ENCODE data around the gene TSPAN9.
A peak's percentile ranks its signal among the peaks of the same experiment; 100 is the strongest.

Gene TSPAN9

GRCh38 chr12:3275171-3276041, 198.2 kb downstream of the TSPAN9 start:
- H4K20me1 ChIP-seq (ENCODE audit: control insufficient read depth, insufficient read depth, low read depth, low read length) = no peaks in the 10 kb centered on the region
- H3F3A ChIP-seq (ENCODE audit: control insufficient read depth, insufficient read depth) = no peaks in the 10 kb centered on the region
- H3K9me2 ChIP-seq (replicated peaks; ENCODE audit: control insufficient read depth, low read length) = no peaks in the 10 kb centered on the region
- H3K4me1 ChIP-seq (ENCODE audit: control insufficient read depth, low read length) = no peaks in the 10 kb centered on the region
- H3K27me3 ChIP-seq (ENCODE audit: control insufficient read depth, low read length) = peaks cover 3% of the 10 kb centered on the region; the same call in 1 of the 2 replicates
- no peak overlapping the region for H3K27ac ChIP-seq (ENCODE audit: low read depth, low read length)
- H3K4me3 ChIP-seq (ENCODE audit: low read length) = no peak overlapping the region
- H3K36me3 ChIP-seq (ENCODE audit: control insufficient read depth, low read length) = no peaks in the 10 kb centered on the region
- TF ChIP-seq CTCF (IDR thresholded peaks at IDR 0.05; ENCODE audit: low read depth, low read length, poor library complexity, severe bottlenecking) = peak; percentile 86
- no peak for TF ChIP-seq EZH2phosphoT487 (IDR thresholded peaks at IDR 0.05; ENCODE audit: borderline replicate concordance, low read length)
- peak overlapping the region; percentile 35; the same call in 1 of the 2 replicates for H3K4me2 ChIP-seq (ENCODE audit: low read length)
- H3K79me2 ChIP-seq (ENCODE audit: control insufficient read depth, low read length) = no peaks in the 10 kb centered on the region
- no peaks in the 10 kb centered on the region for H3K9me3 ChIP-seq (ENCODE audit: control insufficient read depth, insufficient read depth, low read length)

- H3K9me3 ChIP-seq (ENCODE audit: control insufficient read depth, insufficient read depth, low read length) = no peaks in the 10 kb centered on the region
- H3K79me2 ChIP-seq (ENCODE audit: control insufficient read depth, low read length) = no peaks in the 10 kb centered on the region
- no peak overlapping the region for H3K27ac ChIP-seq (ENCODE audit: low read depth, low read length)
- H3K27me3 ChIP-seq (ENCODE audit: control insufficient read depth, low read length) = peaks cover 3% of the 10 kb centered on the region; the same call in 1 of the 2 replicates
- H3K9me2 ChIP-seq (replicated peaks; ENCODE audit: control insufficient read depth, low read length) = no peaks in the 10 kb centered on the region
- H3K4me2 ChIP-seq (ENCODE audit: low read length) = no peak overlapping the region
- H3F3A ChIP-seq (ENCODE audit: control insufficient read depth, insufficient read depth) = no peaks in the 10 kb centered on the region
- H4K20me1 ChIP-seq (ENCODE audit: control insufficient read depth, insufficient read depth, low read depth, low read length) = no peaks in the 10 kb centered on the region
- H3K36me3 ChIP-seq (ENCODE audit: control insufficient read depth, low read length) = no peaks in the 10 kb centered on the region
- TF ChIP-seq CTCF (IDR thresholded peaks at IDR 0.05; ENCODE audit: low read depth, low read length, poor library complexity, severe bottlenecking) (no peak), EZH2phosphoT487 (IDR thresholded peaks at IDR 0.05; ENCODE audit: borderline replicate concordance, low read length) (no peak)
- H3K4me3 ChIP-seq (ENCODE audit: low read length) = no peak overlapping the region
- H3K4me1 ChIP-seq (ENCODE audit: control insufficient read depth, low read length) = no peaks in the 10 kb centered on the region
These were observed 199.0 kb downstream of the TSPAN9 start for GRCh38 chr12:3276226-3276625.

GRCh38 chr12:3277306-3277943, 200.2 kb downstream of the TSPAN9 start:
- no peak overlapping the region for H3K4me3 ChIP-seq (ENCODE audit: low read length)
- H4K20me1 ChIP-seq (ENCODE audit: control insufficient read depth, insufficient read depth, low read depth, low read length) = no peaks in the 10 kb centered on the region
- TF ChIP-seq EZH2phosphoT487 (IDR thresholded peaks at IDR 0.05; ENCODE audit: borderline replicate concordance, low read length) (no peak), CTCF (IDR thresholded peaks at IDR 0.05; ENCODE audit: low read depth, low read length, poor library complexity, severe bottlenecking) (no peak)
- no peaks in the 10 kb centered on the region for H3K9me2 ChIP-seq (replicated peaks; ENCODE audit: control insufficient read depth, low read length)
- no peaks in the 10 kb centered on the region for H3K9me3 ChIP-seq (ENCODE audit: control insufficient read depth, insufficient read depth, low read length)
- no peaks in the 10 kb centered on the region for H3F3A ChIP-seq (ENCODE audit: control insufficient read depth, insufficient read depth)
- H3K36me3 ChIP-seq (ENCODE audit: control insufficient read depth, low read length) = no peaks in the 10 kb centered on the region
- no peak overlapping the region for H3K27ac ChIP-seq (ENCODE audit: low read depth, low read length)
- H3K4me1 ChIP-seq (ENCODE audit: control insufficient read depth, low read length) = no peaks in the 10 kb centered on the region
- no peak overlapping the region for H3K4me2 ChIP-seq (ENCODE audit: low read length)
- no peaks in the 10 kb centered on the region for H3K79me2 ChIP-seq (ENCODE audit: control insufficient read depth, low read length)
- H3K27me3 ChIP-seq (ENCODE audit: control insufficient read depth, low read length) = no peaks in the 10 kb centered on the region

All from DOHH2 (cell line).